Measurements from ENCODE around the gene ADSS1. TPM values are rescaled to one million over a fixed set of nuclear protein-coding genes. Genes with fewer than 3 reads are reported as not detected.

Gene ADSS1
- total and polyA plus RNA-seq, 4 donors: 5.3 to 9.3 (median 7.1) TPM

- no peaks in the 10 kb centered on the region for H3K27me3 ChIP-seq (ENCODE audit: control insufficient read depth in 3 of 3, insufficient read depth in 3 of 3, low read length in 2 of 3)
- 29 to 51% methylated on average over 11 of the region's 11 CpGs for WGBS, 2 donors
- peak; percentile 20 for ATAC-seq (ENCODE audit: insufficient read depth, low FRiP score)
- TF ChIP-seq CTCF (IDR thresholded peaks at IDR 0.05; ENCODE audit: control extremely low read depth, extremely low read depth): no peak
- H3K9ac ChIP-seq (ENCODE audit: insufficient read depth in 1 of 2, low read length in 2 of 2): peak overlapping the region in 1 of 2 donors; percentile 65
- H3K36me3 ChIP-seq (ENCODE audit: control insufficient read depth in 4 of 4, insufficient read depth in 4 of 4, low read length in 4 of 4): no peaks in the 10 kb centered on the region
- peaks cover 7 to 54% (median 43%) of the 10 kb centered on the region in 5 donors for H3K4me1 ChIP-seq (ENCODE audit: control insufficient read depth in 5 of 5, insufficient read depth in 5 of 5, low read length in 5 of 5)
- no peaks in the 10 kb centered on the region for H3K9me3 ChIP-seq (ENCODE audit: control insufficient read depth in 4 of 4, insufficient read depth in 3 of 4, low read length in 3 of 4)
- no peak overlapping the region for H3K4me3 ChIP-seq
- DNase-seq: peak; percentile 95 to 98 (median 96)
- H3K27ac ChIP-seq (ENCODE audit: low read depth in 1 of 2, low read length in 1 of 2): peak overlapping the region; percentile 59 to 90
Measured at GRCh38 chr14:104681689-104682074, 42.3 kb upstream of the ADSS1 start.

GRCh38 chr14:104682107-104682593, 41.9 kb upstream of the ADSS1 start:
- H3K27ac ChIP-seq (ENCODE audit: low read depth in 1 of 2, low read length in 1 of 2): peak overlapping the region in 1 of 2 donors; percentile 90
- WGBS, 2 donors: 59 to 64% methylated on average over 12 of the region's 12 CpGs
- H3K27me3 ChIP-seq (ENCODE audit: control insufficient read depth in 3 of 3, insufficient read depth in 3 of 3, low read length in 2 of 3): no peaks in the 10 kb centered on the region
- H3K9ac ChIP-seq (ENCODE audit: insufficient read depth in 1 of 2, low read length in 2 of 2): no peak overlapping the region
- peaks cover 7 to 53% (median 44%) of the 10 kb centered on the region in 5 donors for H3K4me1 ChIP-seq (ENCODE audit: control insufficient read depth in 5 of 5, insufficient read depth in 5 of 5, low read length in 5 of 5)
- H3K36me3 ChIP-seq (ENCODE audit: control insufficient read depth in 4 of 4, insufficient read depth in 4 of 4, low read length in 4 of 4): no peaks in the 10 kb centered on the region
- DNase-seq: peak in 1 of 3 donors; percentile 72
- no peak for ATAC-seq (ENCODE audit: insufficient read depth, low FRiP score)
- TF ChIP-seq CTCF (IDR thresholded peaks at IDR 0.05; ENCODE audit: control extremely low read depth, extremely low read depth): no peak
- H3K9me3 ChIP-seq (ENCODE audit: control insufficient read depth in 4 of 4, insufficient read depth in 3 of 4, low read length in 3 of 4): no peaks in the 10 kb centered on the region
- no peak overlapping the region for H3K4me3 ChIP-seq

GRCh38 chr14:104683653-104684448, 40.2 kb upstream of the ADSS1 start:
- Histone ChIP-seq H3K4me1 (ENCODE audit: control insufficient read depth in 5 of 5, insufficient read depth in 5 of 5, low read length in 5 of 5) (peaks cover 7 to 53% (median 40%) of the 10 kb centered on the region in 5 donors), H3K36me3 (ENCODE audit: control insufficient read depth in 4 of 4, insufficient read depth in 4 of 4, low read length in 4 of 4) (no peaks in the 10 kb centered on the region), H3K27ac (ENCODE audit: low read depth in 1 of 2, low read length in 1 of 2) (no peak overlapping the region), H3K9me3 (ENCODE audit: control insufficient read depth in 4 of 4, insufficient read depth in 3 of 4, low read length in 3 of 4) (no peaks in the 10 kb centered on the region), H3K9ac (ENCODE audit: insufficient read depth in 1 of 2, low read length in 2 of 2) (no peak overlapping the region), H3K27me3 (ENCODE audit: control insufficient read depth in 3 of 3, insufficient read depth in 3 of 3, low read length in 2 of 3) (no peaks in the 10 kb centered on the region), H3K4me3 (no peak overlapping the region)
- WGBS, 2 donors: 92 to 95% methylated on average over 22 of the region's 22 CpGs
- DNase-seq (no peak), ATAC-seq (ENCODE audit: insufficient read depth, low FRiP score) (no peak)
- no peak for TF ChIP-seq CTCF (IDR thresholded peaks at IDR 0.05; ENCODE audit: control extremely low read depth, extremely low read depth)

Measured in lung (tissue), 12 donors.